ENCODE results near the gene HOXB9. TPM values are rescaled to one million over a fixed set of nuclear protein-coding genes. Genes with fewer than 3 reads are reported as not detected.

Gene HOXB9
- total and polyA plus RNA-seq, 8 donors = 0.09 to 0.61 (median 0.15) TPM; not detected in 2

DNA sequence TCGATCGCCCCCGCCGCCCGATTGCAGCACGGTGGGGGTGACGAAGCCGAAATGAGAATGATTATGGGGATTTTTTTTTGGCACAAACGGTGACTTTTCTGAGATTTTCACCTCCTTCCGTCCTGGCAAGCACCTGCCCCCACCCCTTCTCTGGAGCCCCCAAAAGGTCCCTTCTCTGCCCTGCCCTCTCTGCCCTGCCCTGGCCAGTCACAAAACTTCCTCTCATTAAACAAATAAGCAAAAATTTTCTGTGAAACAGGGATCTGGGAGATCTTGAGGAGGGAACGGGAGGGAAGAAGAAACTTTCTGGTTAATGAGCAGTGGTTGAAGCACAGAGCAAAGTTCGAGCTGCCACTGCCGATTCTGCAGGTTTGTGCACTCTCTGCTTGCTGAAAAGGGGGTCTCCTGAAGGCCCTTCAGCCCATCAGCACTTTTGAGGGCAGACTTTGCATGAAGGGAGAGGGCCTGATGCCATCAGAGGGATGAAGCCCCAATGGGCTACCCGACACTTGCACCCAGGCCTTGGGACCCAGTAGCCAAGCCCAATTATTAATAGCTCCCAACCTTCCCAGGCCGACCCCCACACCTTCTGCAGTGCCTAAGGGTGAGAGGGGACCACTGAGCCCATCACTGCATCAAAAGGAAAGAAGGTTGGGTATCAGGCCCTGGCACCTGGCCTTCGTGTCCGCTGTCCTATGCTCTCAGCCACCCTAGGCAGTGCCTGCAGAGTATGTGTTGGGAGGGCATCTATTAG lies 10.0 kb downstream of the HOXB9 start:
- no peak overlapping the region for H3K27ac ChIP-seq
- intact Hi-C loops (cut with DNase I) = no loop called here
- no peaks in the 10 kb centered on the region for H3K36me3 ChIP-seq
- ATAC-seq (no peak), DNase-seq (no peak)
- peaks cover 0 to 44% of the 10 kb centered on the region in 2 donors for H3K4me1 ChIP-seq
- TF ChIP-seq, protein P1, sequence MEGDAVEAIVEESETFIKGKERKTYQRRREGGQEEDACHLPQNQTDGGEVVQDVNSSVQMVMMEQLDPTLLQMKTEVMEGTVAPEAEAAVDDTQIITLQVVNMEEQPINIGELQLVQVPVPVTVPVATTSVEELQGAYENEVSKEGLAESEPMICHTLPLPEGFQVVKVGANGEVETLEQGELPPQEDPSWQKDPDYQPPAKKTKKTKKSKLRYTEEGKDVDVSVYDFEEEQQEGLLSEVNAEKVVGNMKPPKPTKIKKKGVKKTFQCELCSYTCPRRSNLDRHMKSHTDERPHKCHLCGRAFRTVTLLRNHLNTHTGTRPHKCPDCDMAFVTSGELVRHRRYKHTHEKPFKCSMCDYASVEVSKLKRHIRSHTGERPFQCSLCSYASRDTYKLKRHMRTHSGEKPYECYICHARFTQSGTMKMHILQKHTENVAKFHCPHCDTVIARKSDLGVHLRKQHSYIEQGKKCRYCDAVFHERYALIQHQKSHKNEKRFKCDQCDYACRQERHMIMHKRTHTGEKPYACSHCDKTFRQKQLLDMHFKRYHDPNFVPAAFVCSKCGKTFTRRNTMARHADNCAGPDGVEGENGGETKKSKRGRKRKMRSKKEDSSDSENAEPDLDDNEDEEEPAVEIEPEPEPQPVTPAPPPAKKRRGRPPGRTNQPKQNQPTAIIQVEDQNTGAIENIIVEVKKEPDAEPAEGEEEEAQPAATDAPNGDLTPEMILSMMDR (IDR thresholded peaks at IDR 0.05) = no peak
- no peaks in the 10 kb centered on the region for H3K9me3 ChIP-seq
- no peak overlapping the region for H3K4me3 ChIP-seq
- H3K27me3 ChIP-seq = peaks cover 88 to 100% of the 10 kb centered on the region in 2 donors

DNA sequence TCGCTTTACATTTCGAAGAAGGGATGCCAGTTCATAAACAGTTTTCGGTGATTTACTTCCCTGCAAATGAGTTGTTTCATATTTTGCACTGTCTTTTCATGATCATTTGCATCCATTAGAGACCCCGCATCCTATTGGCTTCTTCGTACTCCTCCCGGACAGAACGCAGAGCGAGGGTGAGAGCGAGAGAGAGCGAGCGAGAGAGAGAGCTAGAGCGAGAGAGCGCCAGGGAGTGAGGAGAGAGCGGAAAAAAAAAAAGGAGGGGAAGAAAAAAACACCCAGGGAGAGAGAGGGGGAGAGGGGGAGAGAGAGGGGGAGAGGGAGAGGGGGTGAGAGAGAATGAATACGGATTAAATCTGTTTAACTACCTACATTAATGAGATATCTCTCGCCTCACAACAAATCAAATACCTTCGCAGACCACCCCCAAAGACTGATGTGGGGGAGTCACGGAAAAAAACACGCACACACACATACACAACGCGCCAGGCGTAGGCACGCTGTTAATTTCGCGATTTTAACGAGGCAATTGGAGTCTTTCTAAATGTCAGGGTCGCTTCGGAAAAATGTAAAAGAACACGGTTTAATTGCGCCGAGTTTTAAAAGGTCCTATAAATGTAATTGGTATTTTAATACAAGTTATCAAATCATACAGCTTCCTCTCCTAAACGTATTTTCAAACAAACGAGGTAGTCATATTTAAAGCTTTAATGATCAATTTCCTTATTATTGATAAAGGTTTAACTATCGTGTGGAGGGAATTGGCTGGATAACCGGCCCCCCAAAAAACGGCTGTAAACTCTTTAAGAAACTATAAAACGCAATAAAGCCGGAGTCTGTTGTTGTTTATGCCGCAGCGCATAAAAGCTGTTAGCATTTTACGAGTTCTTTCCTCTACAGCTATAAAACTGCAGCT lies 10.9 kb downstream of the HOXB9 start, which contains the start of gene HOXB8:
TSS of gene HOXB8 (minus strand) at position 246 of the 916 bp plus-strand sequence. CDS start 588 bp downstream, outside the sequence.
- Histone ChIP-seq H3K27ac (no peak within 1 kb of the TSS), H3K27me3 (peaks cover 88 to 100% of the 10 kb centered on the region in 2 donors), H3K4me1 (peaks cover 0 to 52% of the 10 kb centered on the region in 2 donors), H3K36me3 (no peaks in the 10 kb centered on the region), H3K9me3 (no peaks in the 10 kb centered on the region), H3K4me3 (no peak within 1 kb of the TSS)
- intact Hi-C loops (cut with DNase I) = no loop called here
- DNase-seq = no peak
- TF ChIP-seq, protein P1 (IDR thresholded peaks at IDR 0.05) = no peak
- no peak for ATAC-seq

DNA sequence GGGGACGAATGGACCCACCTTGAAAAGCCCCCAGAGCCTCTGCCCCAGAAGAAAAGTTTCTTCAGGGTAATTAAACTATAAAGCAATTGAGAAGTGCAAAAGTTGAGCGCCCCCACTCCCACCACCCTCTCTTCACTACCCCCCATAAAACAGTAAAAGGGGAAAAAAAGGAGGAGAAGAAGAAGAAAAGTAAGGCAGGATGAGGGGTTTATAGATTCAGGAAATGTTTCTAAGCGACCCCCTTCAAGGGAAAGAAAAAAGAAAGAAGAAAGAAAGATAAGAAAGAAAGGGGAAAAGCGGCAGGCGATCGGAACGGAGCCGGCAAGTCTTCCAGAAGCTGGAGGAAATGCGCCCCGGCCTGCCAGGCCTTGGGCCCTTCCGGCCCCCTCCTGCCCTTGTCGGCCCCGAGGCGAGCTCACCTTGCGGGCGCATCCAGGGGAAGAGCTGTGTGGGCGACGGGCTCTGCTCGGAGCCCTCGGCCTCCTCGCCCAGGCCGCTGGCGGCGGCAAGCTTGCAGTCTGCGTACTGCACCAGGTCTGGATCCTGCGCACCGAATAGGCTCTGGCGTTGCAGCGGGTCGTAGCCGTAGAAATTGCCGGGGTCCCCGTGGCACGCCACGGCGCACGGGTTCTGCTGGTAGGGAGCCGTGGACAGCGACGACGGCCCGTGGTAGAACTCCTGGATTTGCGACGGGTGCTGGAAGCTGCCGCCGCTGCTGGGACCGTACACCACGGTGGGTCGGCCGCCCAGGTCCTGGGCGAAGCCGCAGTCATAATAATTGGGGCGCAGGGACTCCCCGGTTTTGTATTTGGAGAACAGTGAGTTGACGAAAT lies 12.1 kb downstream of the HOXB9 start:
- intact Hi-C loops (cut with DNase I) = no loop called here
- Histone ChIP-seq H3K4me1 (peaks cover 0 to 61% of the 10 kb centered on the region in 2 donors), H3K9me3 (no peaks in the 10 kb centered on the region), H3K36me3 (no peaks in the 10 kb centered on the region), H3K27ac (no peak overlapping the region), H3K4me3 (no peak overlapping the region), H3K27me3 (peaks cover 88 to 100% of the 10 kb centered on the region in 2 donors)
- TF ChIP-seq, protein P1 (IDR thresholded peaks at IDR 0.05) = no peak
- DNase-seq (no peak), ATAC-seq (no peak)

DNA sequence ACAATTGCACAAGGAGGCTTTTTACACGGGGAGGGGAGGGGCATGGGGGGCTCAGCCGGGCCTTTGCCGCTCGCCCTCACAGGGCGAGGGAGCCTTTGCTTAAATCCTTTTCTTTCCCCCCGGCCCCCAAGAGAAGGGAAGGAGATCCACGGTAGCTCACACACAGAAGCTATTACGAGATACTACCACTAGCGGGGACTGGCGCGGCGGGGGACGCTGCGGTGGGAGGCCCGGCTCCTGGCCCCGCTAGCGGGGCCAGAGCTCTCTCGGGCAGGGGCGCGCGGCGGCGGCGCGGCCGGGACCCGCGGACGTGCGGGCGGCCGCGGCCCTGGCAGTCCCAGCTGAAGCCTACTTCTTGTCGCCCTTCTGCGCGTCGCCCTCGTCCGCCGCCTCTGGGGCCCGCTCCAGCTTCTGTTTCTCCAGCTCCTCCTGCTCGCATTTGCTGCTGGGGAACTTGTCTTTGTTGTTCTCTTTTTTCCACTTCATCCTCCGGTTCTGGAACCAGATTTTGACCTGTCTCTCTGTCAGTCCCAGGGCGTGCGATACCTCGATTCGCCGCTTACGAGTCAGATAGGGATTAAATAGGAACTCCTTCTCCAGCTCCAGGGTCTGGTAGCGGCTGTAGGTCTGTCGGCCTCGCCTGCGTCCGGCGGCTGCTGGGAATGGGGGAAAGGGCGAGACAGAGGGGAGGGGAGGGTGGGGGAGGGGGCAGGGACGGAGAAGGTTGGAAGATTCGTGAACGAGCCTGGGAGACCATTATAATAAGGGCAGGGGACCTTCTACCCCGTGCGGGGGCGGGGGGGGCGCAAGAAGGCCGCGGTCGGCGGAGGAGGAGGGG lies 13.1 kb downstream of the HOXB9 start:
- peaks cover 0 to 52% of the 10 kb centered on the region in 2 donors for H3K4me1 ChIP-seq
- H3K27ac ChIP-seq = no peak overlapping the region
- peak; percentile 28 for ATAC-seq
- H3K4me3 ChIP-seq = peak overlapping the region in 1 of 2 donors; percentile 48
- H3K36me3 ChIP-seq = no peaks in the 10 kb centered on the region
- peaks cover 85 to 100% of the 10 kb centered on the region in 2 donors for H3K27me3 ChIP-seq
- no peak for DNase-seq
- TF ChIP-seq, protein P1 (IDR thresholded peaks at IDR 0.05) = peak; percentile 21 to 23
- intact Hi-C loops (cut with DNase I) = no loop called here
- H3K9me3 ChIP-seq = no peaks in the 10 kb centered on the region
